MM.1S (cell line): ENCODE results near the gene THG1L.

Experiments used
- DNase-seq: peaks from one replicate; pipeline ENCODE4 v3.0.0-alpha.2; 2015
- H2AFZ ChIP-seq: fragments of 300-600 bp; sonication (generic); 2 replicates; pipeline ENCODE4 v1.6.0; 2016; ENCODE audit warnings: antibody characterized with exemption, low read length
- H3F3A ChIP-seq: fragments of 300-600 bp; sonication (generic); 2 replicates; pipeline ENCODE4 v1.6.1; 2016; ENCODE audit warnings: mild to moderate bottlenecking, antibody characterized with exemption, low read length, moderate library complexity, mixed read lengths; ENCODE audit not compliant: insufficient read depth
- H3K27ac ChIP-seq: fragments of 300-600 bp; sonication (generic); 2 replicates; pipeline ENCODE4 v1.5.1; 2016; ENCODE audit warnings: mild to moderate bottlenecking, low read length
- H3K27me3 ChIP-seq: fragments of 300-600 bp; sonication (generic); replicated peaks from 2 replicates; pipeline ENCODE4 v1.6.0; 2016; ENCODE audit warnings: low read length; ENCODE audit not compliant: insufficient read depth
- H3K36me3 ChIP-seq: fragments of 300-600 bp; sonication (generic); replicated peaks from 2 replicates; pipeline ENCODE4 v1.6.1; 2016; ENCODE audit warnings: mild to moderate bottlenecking, low read length, mixed read lengths; ENCODE audit not compliant: insufficient read depth
- H3K4me1 ChIP-seq: fragments of 300-600 bp; sonication (generic); 2 replicates; pipeline ENCODE4 v1.6.1; 2016; ENCODE audit warnings: low read length, mixed read lengths
- H3K4me2 ChIP-seq: fragments of 300-600 bp; sonication (generic); 2 replicates; pipeline ENCODE4 v1.6.0; 2016; ENCODE audit warnings: low read depth, low read length
- H3K4me3 ChIP-seq: fragments of 300-600 bp; sonication (generic); 2 replicates; pipeline ENCODE4 v1.5.1; 2016; ENCODE audit warnings: low read length, mixed read lengths
- H3K79me2 ChIP-seq: fragments of 300-600 bp; sonication (generic); 2 replicates; pipeline ENCODE4 v1.6.1; 2016; ENCODE audit warnings: mixed run types, low read length, mixed read lengths
- H3K9ac ChIP-seq: fragments of 300-600 bp; sonication (generic); 2 replicates; pipeline ENCODE4 v1.6.1; 2016; ENCODE audit warnings: low read length, mixed read lengths
- H3K9me2 ChIP-seq: fragments of 300-600 bp; sonication (generic); replicated peaks from 2 replicates; pipeline ENCODE4 v1.6.1; 2016; ENCODE audit warnings: mild to moderate bottlenecking, low read length, mixed read lengths; ENCODE audit not compliant: insufficient read depth
- H3K9me3 ChIP-seq: fragments of 300-600 bp; sonication (generic); replicated peaks from 2 replicates; pipeline ENCODE4 v1.6.1; 2016; ENCODE audit warnings: mild to moderate bottlenecking, low read length, mixed read lengths; ENCODE audit not compliant: insufficient read depth
- H4K20me1 ChIP-seq: fragments of 300-600 bp; sonication (generic); 2 replicates; pipeline ENCODE4 v1.6.1; 2016; ENCODE audit warnings: mild to moderate bottlenecking, low read length, moderate library complexity, mixed read lengths; ENCODE audit not compliant: insufficient read depth
- CTCF ChIP-seq: fragments of 300-600 bp; sonication (generic); IDR thresholded peaks from 2 replicates; pipeline ENCODE4 v1.5.1; 2016; ENCODE audit warnings: antibody characterized with exemption, low read length, mixed read lengths
- EZH2 ChIP-seq: fragments of 300-600 bp; sonication (generic); optimal IDR thresholded peaks from 2 replicates; pipeline ENCODE3; 2017; ENCODE audit warnings: low read depth, mild to moderate bottlenecking, antibody characterized with exemption, low read length, mixed read lengths
- EZH2phosphoT487 ChIP-seq: fragments of 300-600 bp; sonication (generic); IDR thresholded peaks from 2 replicates; pipeline ENCODE4 v1.6.1; 2018; ENCODE audit warnings: antibody characterized with exemption, low read length

THG1L gene

GRCh38 chr5:157710431-157710830 lies 20.8 kb upstream of the THG1L start:
- Histone ChIP-seq H3K4me1 (no peaks in the 10 kb centered on the region), H3K9me2 (no peaks in the 10 kb centered on the region), H3K79me2 (no peaks in the 10 kb centered on the region), H3K27ac (no peak overlapping the region), H3K36me3 (no peaks in the 10 kb centered on the region), H3K9ac (no peak overlapping the region), H4K20me1 (no peaks in the 10 kb centered on the region), H3K4me3 (no peak overlapping the region), H3K4me2 (no peak overlapping the region), H3F3A (no peaks in the 10 kb centered on the region), H3K27me3 (no peaks in the 10 kb centered on the region), H3K9me3 (no peaks in the 10 kb centered on the region), H2AFZ (no peak overlapping the region)
- TF ChIP-seq CTCF: no peak
- no peak for TF ChIP-seq EZH2
- TF ChIP-seq EZH2phosphoT487: no peak
- DNase-seq: no peak

- no peak for DNase-seq
- no peaks in the 10 kb centered on the region for H4K20me1 ChIP-seq
- no peak overlapping the region for H3K4me3 ChIP-seq
- H3K9me3 ChIP-seq: no peaks in the 10 kb centered on the region
- no peaks in the 10 kb centered on the region for H3F3A ChIP-seq
- H3K4me1 ChIP-seq: no peaks in the 10 kb centered on the region
- H3K9me2 ChIP-seq: no peaks in the 10 kb centered on the region
- H3K36me3 ChIP-seq: no peaks in the 10 kb centered on the region
- TF ChIP-seq EZH2 (no peak), EZH2phosphoT487 (no peak), CTCF (no peak)
- H2AFZ ChIP-seq: no peak overlapping the region
- H3K79me2 ChIP-seq: no peaks in the 10 kb centered on the region
- H3K9ac ChIP-seq: no peak overlapping the region
- no peaks in the 10 kb centered on the region for H3K27me3 ChIP-seq
- H3K27ac ChIP-seq: no peak overlapping the region
- H3K4me2 ChIP-seq: no peak overlapping the region
These were observed 20.3 kb upstream of the THG1L start for GRCh38 chr5:157710882-157711281.

GRCh38 chr5:157713830-157714595 lies 17.2 kb upstream of the THG1L start:
- H3K9ac ChIP-seq: no peak overlapping the region
- no peak for DNase-seq
- no peak overlapping the region for H2AFZ ChIP-seq
- TF ChIP-seq CTCF: no peak
- TF ChIP-seq EZH2phosphoT487: no peak
- no peak for TF ChIP-seq EZH2
- H3K79me2 ChIP-seq: no peaks in the 10 kb centered on the region
- no peak overlapping the region for H3K4me3 ChIP-seq
- H3K27me3 ChIP-seq: no peaks in the 10 kb centered on the region
- no peaks in the 10 kb centered on the region for H3K9me3 ChIP-seq
- H3K4me1 ChIP-seq: no peaks in the 10 kb centered on the region
- no peaks in the 10 kb centered on the region for H4K20me1 ChIP-seq
- H3K4me2 ChIP-seq: no peak overlapping the region
- no peaks in the 10 kb centered on the region for H3F3A ChIP-seq
- H3K9me2 ChIP-seq: no peaks in the 10 kb centered on the region
- no peaks in the 10 kb centered on the region for H3K36me3 ChIP-seq
- H3K27ac ChIP-seq: no peak overlapping the region
